GM21529 (cell line): ENCODE measurements around the gene CXCL16.

ENCODE experiments used
- ATAC-seq: cut with Tn5 transposase; IDR thresholded peaks from one replicate; pipeline ENCODE4 v1.9.1; 2021; ENCODE audit not compliant: unreplicated experiment

The CXCL16 gene

GRCh38 chr17:4739122-4740024, at the start of gene CXCL16, which contains the start of gene ZMYND15:
CXCL16 (minus strand) TSS chr17:4739928; CDS start chr17:4739339, 589 bp downstream.
ZMYND15 (plus strand) TSS chr17:4739833; CDS start chr17:4740549, 716 bp downstream.
- no peak for ATAC-seq

GRCh38 chr17:4788807-4789700, 49.3 kb upstream of the CXCL16 start, which contains the start of gene GLTPD2:
GLTPD2 (plus strand) TSS chr17:4788964; CDS start chr17:4789012, 48 bp downstream.
- ATAC-seq: no peak

- ATAC-seq: no peak
Measured at GRCh38 chr17:4788159-4788806, 48.6 kb upstream of the CXCL16 start.

- no peak for ATAC-seq
Measured at GRCh38 chr17:4786516-4786915, 46.8 kb upstream of the CXCL16 start.

- ATAC-seq: no peak
Measured at GRCh38 chr17:4786106-4786511, 46.4 kb upstream of the CXCL16 start, which contains the start of gene VMO1. VMO1 (minus strand) TSS chr17:4786364; CDS start chr17:4786352, 12 bp downstream.

- ATAC-seq: no peak
Measured at GRCh38 chr17:4785311-4786105, 45.8 kb upstream of the CXCL16 start.

- ATAC-seq: no peak
Measured at GRCh38 chr17:4782652-4783051, 42.9 kb upstream of the CXCL16 start.

GRCh38 chr17:4780325-4780955, 40.7 kb upstream of the CXCL16 start:
- no peak for ATAC-seq

GRCh38 chr17:4777969-4778760, 38.4 kb upstream of the CXCL16 start:
- no peak for ATAC-seq

GRCh38 chr17:4772235-4772613, 32.5 kb upstream of the CXCL16 start:
- no peak for ATAC-seq

GRCh38 chr17:4771519-4772234, 31.9 kb upstream of the CXCL16 start, which contains the start of gene TM4SF5:
TM4SF5 (plus strand) TSS chr17:4771886; CDS start chr17:4771923, 37 bp downstream.
- no peak for ATAC-seq

- no peak for ATAC-seq
Measured at GRCh38 chr17:4769628-4770027, 29.9 kb upstream of the CXCL16 start.

GRCh38 chr17:4768298-4768697, 28.6 kb upstream of the CXCL16 start:
- ATAC-seq: no peak

GRCh38 chr17:4766723-4767122, 27.0 kb upstream of the CXCL16 start:
- no peak for ATAC-seq

- no peak for ATAC-seq
Measured at GRCh38 chr17:4766201-4766600, 26.5 kb upstream of the CXCL16 start.

- ATAC-seq: no peak
Measured at GRCh38 chr17:4764595-4764994, 24.9 kb upstream of the CXCL16 start.

- no peak for ATAC-seq
Measured at GRCh38 chr17:4759776-4760236, 20.1 kb upstream of the CXCL16 start.

GRCh38 chr17:4753392-4753791, 13.7 kb upstream of the CXCL16 start:
- no peak for ATAC-seq
